WI38 (cell line): ENCODE data around the gene TEKT5.

Experiments
- H3K4me3 ChIP-seq: 2 replicates; pipeline ENCODE4 v1.5.1; 2011; ENCODE audit warnings: low read depth, mild to moderate bottlenecking, control low read depth, low read length
- TF ChIP-seq, protein P1 (sequence below): IDR thresholded peaks from 2 replicates; pipeline ENCODE4 v1.5.1; 2012; ENCODE audit warnings: low read depth, mild to moderate bottlenecking, control low read depth, low read length

Gene TEKT5

DNA sequence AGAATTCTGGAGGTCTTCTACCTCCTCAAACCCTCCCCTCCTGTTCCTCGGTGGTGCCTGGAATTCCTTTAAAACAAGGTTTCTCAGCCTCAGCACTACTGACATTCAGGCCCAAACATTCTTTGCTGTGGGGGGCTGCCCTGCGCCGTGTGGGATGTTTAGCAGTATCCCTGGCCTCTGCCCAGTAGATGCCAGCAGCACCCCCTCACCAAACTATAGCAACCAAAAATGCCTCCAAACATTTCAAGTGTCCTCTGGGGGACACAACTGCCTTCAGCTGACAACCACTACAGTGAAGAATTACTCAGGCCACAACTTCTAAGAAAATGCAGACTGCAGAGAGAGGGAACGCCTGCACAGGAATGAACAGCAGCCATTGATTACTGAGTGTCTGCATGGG, 28.4 kb downstream of the TEKT5 start:
- TF ChIP-seq, protein P1, sequence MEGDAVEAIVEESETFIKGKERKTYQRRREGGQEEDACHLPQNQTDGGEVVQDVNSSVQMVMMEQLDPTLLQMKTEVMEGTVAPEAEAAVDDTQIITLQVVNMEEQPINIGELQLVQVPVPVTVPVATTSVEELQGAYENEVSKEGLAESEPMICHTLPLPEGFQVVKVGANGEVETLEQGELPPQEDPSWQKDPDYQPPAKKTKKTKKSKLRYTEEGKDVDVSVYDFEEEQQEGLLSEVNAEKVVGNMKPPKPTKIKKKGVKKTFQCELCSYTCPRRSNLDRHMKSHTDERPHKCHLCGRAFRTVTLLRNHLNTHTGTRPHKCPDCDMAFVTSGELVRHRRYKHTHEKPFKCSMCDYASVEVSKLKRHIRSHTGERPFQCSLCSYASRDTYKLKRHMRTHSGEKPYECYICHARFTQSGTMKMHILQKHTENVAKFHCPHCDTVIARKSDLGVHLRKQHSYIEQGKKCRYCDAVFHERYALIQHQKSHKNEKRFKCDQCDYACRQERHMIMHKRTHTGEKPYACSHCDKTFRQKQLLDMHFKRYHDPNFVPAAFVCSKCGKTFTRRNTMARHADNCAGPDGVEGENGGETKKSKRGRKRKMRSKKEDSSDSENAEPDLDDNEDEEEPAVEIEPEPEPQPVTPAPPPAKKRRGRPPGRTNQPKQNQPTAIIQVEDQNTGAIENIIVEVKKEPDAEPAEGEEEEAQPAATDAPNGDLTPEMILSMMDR: no peak
- no peak overlapping the region for H3K4me3 ChIP-seq

DNA sequence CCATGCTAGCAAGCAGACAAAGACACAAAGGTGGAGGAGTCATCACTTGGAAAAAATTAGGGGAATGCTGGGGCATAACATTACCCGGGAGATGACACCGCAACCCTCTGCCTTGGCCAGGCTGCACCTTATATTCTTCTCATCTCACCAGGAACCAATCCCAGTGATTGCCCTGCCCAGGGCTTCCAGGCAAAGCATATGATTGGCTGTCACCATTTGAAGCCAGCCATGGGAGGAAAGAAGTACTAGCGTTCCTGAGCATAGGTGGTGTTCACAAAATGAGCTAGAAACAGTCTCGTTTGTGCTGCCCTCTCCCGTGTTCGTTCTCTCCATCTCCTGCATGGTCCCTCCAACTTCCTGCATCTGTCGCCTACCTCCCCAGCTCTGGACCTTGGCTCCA, 29.6 kb downstream of the TEKT5 start:
- H3K4me3 ChIP-seq: no peak overlapping the region
- TF ChIP-seq, protein P1: no peak

DNA sequence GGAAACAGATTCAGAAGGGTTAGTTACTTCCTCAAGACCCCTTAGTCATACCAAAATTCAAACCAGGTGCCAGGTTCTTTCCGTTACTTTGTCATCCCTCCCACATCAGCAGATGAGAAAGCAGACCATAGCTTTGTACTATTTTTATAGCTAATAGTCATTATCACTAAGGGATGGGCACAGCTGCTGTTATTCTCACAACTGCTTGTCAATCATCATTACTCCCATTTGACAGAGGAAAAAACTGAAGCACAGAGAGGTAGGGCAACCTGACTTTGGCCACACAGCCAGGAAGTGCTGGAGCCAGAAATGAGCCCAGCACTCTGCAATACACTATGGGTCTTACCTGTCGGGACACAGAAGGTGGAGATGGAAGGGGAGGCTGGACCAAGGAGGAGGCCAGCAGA, 30.0 kb downstream of the TEKT5 start:
- TF ChIP-seq, protein P1: no peak
- H3K4me3 ChIP-seq: no peak overlapping the region

DNA sequence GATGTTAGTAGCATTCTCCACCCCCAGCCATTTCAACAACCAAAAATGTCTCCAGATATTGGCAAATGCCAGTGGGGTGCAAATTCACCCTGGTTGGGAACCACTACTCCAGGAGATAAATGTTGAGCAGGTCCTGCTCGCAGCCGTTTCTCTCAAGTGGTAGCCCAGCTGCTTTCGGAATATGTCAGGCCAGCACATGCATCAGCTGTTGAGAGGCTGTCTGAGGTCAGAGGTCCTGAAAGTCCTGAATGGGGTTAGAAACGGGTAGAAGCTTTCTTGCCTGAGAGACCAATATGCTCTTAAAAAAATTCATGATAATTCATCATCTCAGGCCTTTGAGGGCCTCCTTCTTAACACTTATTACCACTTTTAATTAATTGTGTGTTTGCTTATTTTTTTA, 31.0 kb downstream of the TEKT5 start:
- TF ChIP-seq, protein P1: no peak
- H3K4me3 ChIP-seq: no peak overlapping the region

DNA sequence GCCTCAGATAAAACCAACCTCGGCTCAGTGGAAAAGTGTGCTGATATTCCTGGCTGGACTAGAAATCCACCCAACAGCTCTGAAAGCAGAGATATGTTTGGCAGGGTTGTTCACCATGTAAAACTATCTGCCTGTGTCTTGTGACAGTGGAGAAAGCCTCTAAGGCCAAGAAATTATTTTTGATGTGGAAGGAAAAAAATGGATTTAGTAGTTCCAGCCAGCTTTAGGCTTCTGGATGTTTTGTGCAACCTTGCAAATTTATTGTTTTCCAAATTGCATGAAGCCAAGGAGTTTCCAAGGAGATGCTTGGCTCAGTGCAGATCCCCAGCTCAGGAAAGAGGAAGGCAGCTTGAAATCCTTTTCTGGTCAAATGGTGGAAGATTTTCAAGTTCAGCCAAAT, 31.6 kb downstream of the TEKT5 start:
- H3K4me3 ChIP-seq: no peak overlapping the region
- TF ChIP-seq, protein P1: no peak

DNA sequence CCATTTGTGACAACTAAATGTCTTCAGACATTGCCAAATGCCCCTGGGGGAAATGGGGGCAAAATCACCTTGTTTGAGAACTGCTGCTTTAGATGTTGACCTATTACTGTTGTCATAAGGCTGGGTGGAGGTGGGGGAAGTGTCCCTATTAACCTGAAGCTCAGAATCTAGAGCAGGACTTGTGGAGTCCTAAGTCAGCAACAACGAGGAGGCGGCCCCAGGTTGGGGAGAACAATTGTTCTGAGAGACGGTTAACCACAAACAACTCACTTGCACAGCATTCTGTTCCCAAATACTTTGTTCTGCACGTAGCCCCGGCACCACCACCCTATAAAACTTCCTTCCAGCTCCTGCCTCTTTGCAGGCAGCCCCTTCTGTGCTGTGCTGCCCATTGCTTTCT, 32.5 kb downstream of the TEKT5 start:
- no peak overlapping the region for H3K4me3 ChIP-seq
- TF ChIP-seq, protein P1: no peak

DNA sequence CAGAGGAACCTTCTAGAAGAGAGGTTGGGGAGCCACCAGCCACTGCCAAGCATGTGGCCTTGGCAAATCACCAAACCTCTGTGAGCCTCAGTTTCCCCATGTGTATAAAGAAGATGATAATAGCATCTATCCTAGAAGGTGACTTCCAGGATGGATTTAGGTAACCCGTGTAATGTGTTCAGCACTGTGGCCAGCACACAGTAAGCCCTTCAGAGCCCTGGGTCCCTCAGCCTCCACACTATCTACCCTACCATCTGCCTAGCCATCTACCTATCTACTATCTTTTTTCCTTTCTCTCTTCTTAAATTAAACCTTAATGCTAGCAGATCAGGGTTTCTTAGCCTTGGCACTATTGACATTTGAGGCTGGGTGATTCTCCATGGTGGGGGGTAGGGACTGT, 33.0 kb downstream of the TEKT5 start:
- TF ChIP-seq, protein P1: no peak
- H3K4me3 ChIP-seq: no peak overlapping the region
